ENCODE measurements around the gene MGA.

MGA gene

GRCh38 chr15:41666353-41666920 is 6.2 kb downstream of the MGA start:
- TF ChIP-seq CTCF (IDR thresholded peaks at IDR 0.05; ENCODE audit: insufficient read depth, low read depth, low read length, missing control alignments), result no peak
- DNase-seq (ENCODE audit: low read depth), result no peak
- no peak overlapping the region for H3K4me3 ChIP-seq (ENCODE audit: low read depth, low read length)

- H3K4me3 ChIP-seq (ENCODE audit: low read depth, low read length), result no peak overlapping the region
- DNase-seq (ENCODE audit: low read depth), result no peak
- TF ChIP-seq CTCF (IDR thresholded peaks at IDR 0.05; ENCODE audit: insufficient read depth, low read depth, low read length, missing control alignments), result no peak
Measured at GRCh38 chr15:41669701-41670100, 9.5 kb downstream of the MGA start.

GRCh38 chr15:41671656-41672648 is 11.7 kb downstream of the MGA start:
- no peak overlapping the region for H3K4me3 ChIP-seq (ENCODE audit: low read depth, low read length)
- TF ChIP-seq CTCF (IDR thresholded peaks at IDR 0.05; ENCODE audit: insufficient read depth, low read depth, low read length, missing control alignments), result no peak
- no peak for DNase-seq (ENCODE audit: low read depth)

DNA sequence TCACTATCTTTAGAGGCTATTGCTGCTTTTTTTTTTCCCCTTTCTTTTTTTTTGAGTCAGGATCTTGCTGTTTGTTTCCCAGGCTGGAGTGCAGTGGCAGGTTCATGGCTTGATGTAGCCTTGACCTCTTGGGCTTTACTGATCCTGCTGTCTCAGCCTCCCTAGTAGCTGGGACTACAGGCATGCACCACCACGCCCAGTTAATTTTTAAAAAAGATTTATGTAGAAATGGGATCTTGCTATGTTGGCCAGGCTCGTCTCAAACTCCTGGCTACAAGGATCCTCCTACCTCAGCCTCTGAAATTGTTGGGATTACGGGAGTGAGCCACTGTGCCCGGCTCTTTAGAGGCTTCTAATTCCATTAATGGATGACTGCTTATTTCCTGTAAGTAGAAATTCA is 15.1 kb downstream of the MGA start:
- no peak for TF ChIP-seq CTCF (IDR thresholded peaks at IDR 0.05; ENCODE audit: insufficient read depth, low read depth, low read length, missing control alignments)
- DNase-seq (ENCODE audit: low read depth), result no peak
- no peak overlapping the region for H3K4me3 ChIP-seq (ENCODE audit: low read depth, low read length)

GRCh38 chr15:41678742-41679141 is 18.5 kb downstream of the MGA start:
- no peak for DNase-seq (ENCODE audit: low read depth)
- TF ChIP-seq CTCF (IDR thresholded peaks at IDR 0.05; ENCODE audit: insufficient read depth, low read depth, low read length, missing control alignments), result no peak
- H3K4me3 ChIP-seq (ENCODE audit: low read depth, low read length), result no peak overlapping the region

GRCh38 chr15:41683955-41684354 is 23.8 kb downstream of the MGA start:
- H3K4me3 ChIP-seq (ENCODE audit: low read depth, low read length), result no peak overlapping the region
- no peak for DNase-seq (ENCODE audit: low read depth)
- TF ChIP-seq CTCF (IDR thresholded peaks at IDR 0.05; ENCODE audit: insufficient read depth, low read depth, low read length, missing control alignments), result no peak

Measured in GM12865 (cell line).